ENCODE measurements around the gene DBNDD1.

DNA sequence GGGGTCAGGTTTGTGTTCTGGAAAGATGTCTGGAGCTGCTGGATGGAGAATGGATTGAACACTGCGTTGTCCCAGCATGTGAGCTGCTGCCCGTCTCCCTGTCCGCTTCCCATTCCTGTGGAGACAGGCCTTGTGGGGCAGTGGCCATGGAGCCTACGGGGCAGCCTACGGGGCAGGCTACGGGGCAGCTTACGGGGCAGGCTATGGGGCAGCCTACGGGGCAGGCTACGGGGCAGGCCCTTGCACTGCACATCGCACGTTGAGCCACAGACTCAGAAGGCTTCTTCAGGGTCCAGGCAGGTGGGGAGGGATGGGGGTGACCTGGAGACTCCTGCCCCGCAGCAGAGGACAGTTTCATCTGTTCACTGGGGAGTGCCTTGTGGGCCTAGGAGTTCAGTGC is 9.7 kb upstream of the DBNDD1 start:
- TF ChIP-seq, protein P1, sequence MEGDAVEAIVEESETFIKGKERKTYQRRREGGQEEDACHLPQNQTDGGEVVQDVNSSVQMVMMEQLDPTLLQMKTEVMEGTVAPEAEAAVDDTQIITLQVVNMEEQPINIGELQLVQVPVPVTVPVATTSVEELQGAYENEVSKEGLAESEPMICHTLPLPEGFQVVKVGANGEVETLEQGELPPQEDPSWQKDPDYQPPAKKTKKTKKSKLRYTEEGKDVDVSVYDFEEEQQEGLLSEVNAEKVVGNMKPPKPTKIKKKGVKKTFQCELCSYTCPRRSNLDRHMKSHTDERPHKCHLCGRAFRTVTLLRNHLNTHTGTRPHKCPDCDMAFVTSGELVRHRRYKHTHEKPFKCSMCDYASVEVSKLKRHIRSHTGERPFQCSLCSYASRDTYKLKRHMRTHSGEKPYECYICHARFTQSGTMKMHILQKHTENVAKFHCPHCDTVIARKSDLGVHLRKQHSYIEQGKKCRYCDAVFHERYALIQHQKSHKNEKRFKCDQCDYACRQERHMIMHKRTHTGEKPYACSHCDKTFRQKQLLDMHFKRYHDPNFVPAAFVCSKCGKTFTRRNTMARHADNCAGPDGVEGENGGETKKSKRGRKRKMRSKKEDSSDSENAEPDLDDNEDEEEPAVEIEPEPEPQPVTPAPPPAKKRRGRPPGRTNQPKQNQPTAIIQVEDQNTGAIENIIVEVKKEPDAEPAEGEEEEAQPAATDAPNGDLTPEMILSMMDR (IDR thresholded peaks at IDR 0.05): no peak
- TF ChIP-seq POLR2A (IDR thresholded peaks at IDR 0.05): no peak

Measured in body of pancreas (tissue), 4 donors.